Activated effector memory CD4-positive, alpha-beta T cell treated with anti-CD3 and anti-CD28 coated beads, Interleukin-2, amount 50 U/mL, for 16 hours (primary cell): Measurements from ENCODE around the gene ANKRD33.
A peak's percentile ranks its signal among the peaks of the same experiment; 100 is the strongest.

Experiments
- DNase-seq: peaks from one replicate; pipeline ENCODE4 v3.0.0-alpha.2; 2020

ANKRD33 gene

GRCh38 chr12:51887476-51888315 is at the start of gene ANKRD33:
ANKRD33 (plus strand) TSS chr12:51888103; CDS start chr12:51888187, 84 bp downstream.
- no peak for DNase-seq

- DNase-seq = no peak
Measured at GRCh38 chr12:51838762-51839161, 49.1 kb upstream of the ANKRD33 start.

DNA sequence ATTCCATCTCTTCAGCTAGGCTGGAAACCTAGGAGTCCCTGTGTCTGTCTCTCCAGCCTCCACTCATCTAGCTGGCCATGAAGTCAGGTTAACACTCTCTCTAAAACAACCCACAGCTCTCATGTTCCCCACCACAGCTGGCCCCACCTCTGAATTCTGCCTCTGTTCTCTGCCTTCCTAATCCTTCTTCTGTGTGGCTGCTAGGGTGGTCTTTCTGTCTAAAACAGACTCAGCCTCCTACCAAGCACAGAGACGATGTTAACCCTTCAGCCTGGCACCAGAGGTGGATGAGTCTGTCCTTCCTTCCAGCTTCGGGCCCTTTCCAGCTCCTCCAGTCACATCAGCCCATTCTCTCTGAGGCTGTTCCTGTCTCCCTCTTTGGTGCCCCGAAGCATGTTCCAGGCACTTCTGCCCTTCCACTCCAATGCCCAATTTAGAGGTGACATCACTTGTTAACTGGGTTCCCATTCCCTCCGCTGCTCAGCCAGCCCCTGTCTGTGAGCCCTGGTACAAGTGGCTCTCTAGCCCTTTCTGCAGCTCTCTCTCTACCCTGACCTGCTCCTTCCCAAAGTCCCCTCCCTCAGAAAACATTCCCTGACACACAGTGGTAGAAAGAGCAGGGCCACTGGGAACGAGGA is 48.5 kb upstream of the ANKRD33 start:
- no peak for DNase-seq

DNA sequence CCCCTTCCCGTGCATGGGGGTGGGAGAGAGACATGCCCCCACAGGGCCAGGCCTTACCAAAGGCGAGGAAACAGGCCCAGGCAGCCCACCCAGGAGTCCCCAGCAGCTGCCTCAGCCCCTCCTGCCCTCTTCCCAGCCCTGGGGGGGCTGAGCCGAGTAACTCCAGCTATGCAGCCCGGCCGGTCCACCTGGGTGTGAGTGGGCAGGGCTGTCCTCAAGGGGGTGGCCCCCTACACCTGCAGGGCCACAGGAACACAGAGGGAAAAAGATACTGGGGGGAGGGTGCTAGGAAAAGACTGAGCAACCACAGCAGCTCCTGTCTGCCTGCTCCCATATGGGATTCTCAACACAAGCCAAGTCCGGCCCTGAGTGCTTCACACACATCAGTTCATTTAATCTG is 46.9 kb upstream of the ANKRD33 start:
- no peak for DNase-seq

- DNase-seq = no peak
Measured at GRCh38 chr12:51841727-51842126, 46.2 kb upstream of the ANKRD33 start.

- no peak for DNase-seq
Measured at GRCh38 chr12:51844854-51845253, 43.0 kb upstream of the ANKRD33 start.

- no peak for DNase-seq
Measured at GRCh38 chr12:51845482-51845881, 42.4 kb upstream of the ANKRD33 start.

GRCh38 chr12:51846271-51846691 is 41.6 kb upstream of the ANKRD33 start:
- no peak for DNase-seq

DNA sequence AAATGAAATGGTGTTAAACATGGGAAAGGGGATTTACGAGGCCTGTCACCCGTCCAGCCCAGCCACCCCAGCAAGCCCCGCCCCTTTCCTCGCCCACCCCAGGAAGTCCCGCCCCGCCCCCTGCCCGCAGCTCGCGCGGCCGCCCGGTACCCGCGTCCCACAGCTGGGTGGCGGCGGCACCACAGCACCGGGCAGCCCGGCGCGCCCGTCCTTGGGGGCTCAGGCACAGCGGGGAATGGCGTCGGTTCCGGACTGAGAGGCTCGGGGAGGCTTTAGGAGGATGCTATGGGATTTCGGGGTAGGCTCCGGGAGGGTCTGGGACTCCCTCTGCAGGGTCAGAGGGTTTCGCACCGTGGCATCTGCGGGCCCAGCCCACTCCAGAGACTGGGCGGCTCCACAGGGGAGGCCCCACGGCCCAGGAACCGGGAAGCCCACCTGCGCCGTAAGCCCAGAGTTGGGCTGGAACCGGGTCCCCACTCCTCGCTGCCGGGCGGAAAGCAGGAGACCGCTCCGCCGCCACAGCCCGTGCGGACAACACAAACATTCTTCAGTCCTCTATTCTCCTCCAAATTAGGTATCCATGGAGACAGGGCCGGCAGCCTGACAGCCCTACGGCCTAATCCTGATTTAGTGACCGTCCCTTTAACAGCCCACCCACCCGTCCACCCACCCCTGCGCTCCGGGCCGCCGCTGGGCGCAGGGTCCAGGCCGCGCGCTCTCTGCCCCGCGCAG is 40.8 kb upstream of the ANKRD33 start:
- DNase-seq = peak; percentile 74

GRCh38 chr12:51847643-51848325 is 40.1 kb upstream of the ANKRD33 start:
- no peak for DNase-seq

- DNase-seq = no peak
Measured at GRCh38 chr12:51848326-51848727, 39.6 kb upstream of the ANKRD33 start, which contains the start of gene FIGNL2. FIGNL2 (minus strand) TSS chr12:51848718; CDS start chr12:51822413, 26,305 bp downstream.

GRCh38 chr12:51848841-51849735 is 38.8 kb upstream of the ANKRD33 start:
- no peak for DNase-seq

- DNase-seq = no peak
Measured at GRCh38 chr12:51850081-51850964, 37.6 kb upstream of the ANKRD33 start.

GRCh38 chr12:51850965-51851299 is 37.0 kb upstream of the ANKRD33 start:
- no peak for DNase-seq

- no peak for DNase-seq
Measured at GRCh38 chr12:51851413-51852124, 36.3 kb upstream of the ANKRD33 start.

DNA sequence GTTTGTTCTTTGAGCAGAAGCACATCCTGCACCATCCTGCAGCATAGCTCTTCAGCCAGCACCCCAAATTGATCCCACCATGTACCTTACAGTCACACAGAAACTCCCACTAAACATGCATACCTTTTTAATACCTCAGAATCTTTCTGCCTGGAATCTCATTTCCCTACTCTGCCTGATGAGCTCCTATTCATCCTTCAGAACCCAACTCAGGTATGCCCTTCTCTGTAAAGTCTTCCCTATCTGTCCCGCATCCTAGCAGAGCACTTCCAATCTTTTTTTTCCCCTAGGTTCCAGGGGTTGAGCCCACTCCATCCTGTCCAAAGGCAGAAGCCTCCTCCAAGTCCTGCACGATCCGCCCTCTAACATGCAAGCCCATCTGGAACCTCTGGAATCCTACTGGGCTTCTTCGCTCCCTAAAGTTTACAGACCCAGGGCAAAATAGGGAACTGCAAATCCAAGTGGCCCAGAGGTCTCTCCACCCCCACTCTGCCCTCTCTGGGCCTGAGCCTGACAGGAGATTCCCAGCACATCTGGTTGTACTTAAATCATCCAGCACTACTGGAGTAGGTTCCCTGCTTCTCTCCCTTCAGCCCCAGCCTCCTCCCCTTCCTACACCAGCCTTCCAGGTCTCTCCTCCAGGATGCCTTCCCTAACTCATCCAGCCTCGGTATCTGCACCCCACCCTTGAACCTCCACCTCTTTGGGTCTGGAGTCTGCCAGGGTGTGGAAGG is 35.3 kb upstream of the ANKRD33 start:
- DNase-seq = no peak

DNA sequence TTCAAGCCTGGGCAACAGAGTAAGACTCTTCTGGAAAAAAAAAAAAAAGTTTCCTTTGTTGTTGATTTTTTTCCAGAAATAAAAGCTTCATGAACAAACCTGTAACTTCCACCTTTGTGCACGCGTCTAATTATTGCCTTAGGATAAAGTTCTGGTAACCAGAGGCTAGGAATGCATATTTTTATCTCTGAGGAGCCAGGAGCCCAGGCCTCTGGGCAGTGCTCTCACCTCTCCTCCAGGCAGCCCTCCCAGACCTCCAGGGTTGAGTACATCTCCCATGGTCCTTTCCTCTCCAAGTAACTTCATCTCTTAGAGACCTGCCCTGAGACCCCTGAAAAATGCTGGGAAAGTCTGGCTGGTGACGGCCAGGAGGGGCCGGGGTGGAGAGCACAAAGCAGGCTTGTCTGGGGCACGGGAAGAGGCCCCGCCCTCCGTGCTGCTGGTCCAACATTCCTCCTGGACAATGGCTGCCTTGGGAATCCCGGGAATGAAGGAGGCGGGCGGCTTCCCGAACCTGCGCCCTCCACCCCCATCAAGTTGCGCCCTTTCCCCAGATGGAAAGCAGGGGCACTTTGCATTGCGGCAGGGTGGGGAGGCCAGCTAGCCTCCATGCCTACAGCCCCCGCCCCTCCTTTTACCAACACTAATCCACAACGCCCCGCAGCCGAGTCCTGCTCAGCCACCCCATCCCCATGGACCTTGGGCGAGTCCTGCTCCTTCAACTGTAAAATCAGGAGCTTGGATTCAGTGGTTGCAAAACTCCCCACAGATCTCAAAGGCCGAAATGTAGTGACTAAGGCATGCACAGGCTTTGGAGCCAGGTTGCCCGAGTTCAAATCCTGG is 32.1 kb upstream of the ANKRD33 start:
- DNase-seq = no peak

DNA sequence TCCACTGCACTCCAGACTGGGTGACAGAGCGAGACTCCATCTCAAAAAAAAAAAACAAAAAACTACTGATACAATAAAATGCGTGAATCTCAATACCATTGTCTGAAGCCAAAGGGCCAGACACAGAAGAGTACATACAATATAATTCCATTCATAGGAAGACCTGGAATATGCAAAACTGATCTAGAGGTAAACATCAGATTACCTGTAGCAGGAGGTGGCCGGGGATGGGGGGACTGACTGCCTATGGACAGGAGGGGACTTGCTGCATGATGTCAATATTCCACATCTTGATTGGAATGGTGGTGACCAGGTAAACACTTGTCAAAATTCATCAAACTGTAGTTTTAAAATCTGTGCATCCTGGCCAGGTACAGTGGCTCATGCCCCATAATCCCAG is 26.9 kb upstream of the ANKRD33 start:
- DNase-seq = no peak

DNA sequence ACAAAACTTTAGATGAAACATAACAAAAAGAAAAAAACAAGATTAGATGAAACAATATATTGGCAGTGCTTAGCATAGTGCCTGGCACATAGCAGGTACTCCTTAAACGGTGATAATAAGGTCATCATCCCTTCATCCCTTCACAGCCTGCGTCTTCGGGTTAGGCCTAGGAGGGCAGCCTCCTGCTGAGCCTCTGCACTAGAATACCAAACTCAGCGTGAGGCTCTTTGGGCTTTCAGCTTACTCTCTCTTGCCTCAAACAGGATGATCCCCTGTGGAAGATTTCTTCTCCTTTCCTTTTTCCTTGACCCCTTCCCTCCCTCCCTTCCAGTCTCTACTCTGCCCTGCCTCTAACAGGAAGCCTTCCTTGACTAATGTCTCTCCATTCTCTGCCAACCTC is 25.0 kb upstream of the ANKRD33 start:
- DNase-seq = no peak
